Mesenchymal stem cell (in vitro differentiated cells and primary cell): ENCODE measurements around the gene AFDN.

ENCODE experiments used
- DNase-seq: peaks from one replicate; pipeline ENCODE4 v3.0.0-alpha.2; 2013
- H2AFZ ChIP-seq: one replicate; pipeline ENCODE4 v1.6.1; 2013; ENCODE audit warnings: low read depth, mild to moderate bottlenecking, control low read depth, inconsistent platforms, low read length, moderate library complexity
- H2AK5ac ChIP-seq: 2 replicates; pipeline ENCODE4 v1.6.1; 2013; ENCODE audit warnings: low read length, moderate library complexity, mild to moderate bottlenecking, inconsistent platforms; ENCODE audit not compliant: severe bottlenecking
- H2BK120ac ChIP-seq: one replicate; pipeline ENCODE4 v1.6.1; 2013; ENCODE audit warnings: low read depth, mild to moderate bottlenecking, inconsistent platforms, low read length, moderate library complexity
- H2BK12ac ChIP-seq, 2 experiments: one replicate each; pipeline ENCODE4 v1.6.1; 2013; ENCODE audit warnings: inconsistent platforms in 2 of 2, low read length in 2 of 2, mild to moderate bottlenecking in 2 of 2, moderate library complexity in 2 of 2, control low read depth in 1 of 2
- H2BK15ac ChIP-seq: one replicate; pipeline ENCODE4 v1.6.1; 2013; ENCODE audit warnings: mild to moderate bottlenecking, low read depth, inconsistent platforms; ENCODE audit not compliant: poor library complexity, severe bottlenecking
- H2BK5ac ChIP-seq: 2 replicates; pipeline ENCODE4 v1.6.1; 2013; ENCODE audit warnings: low read depth, mild to moderate bottlenecking, low read length, control low read depth, inconsistent platforms; ENCODE audit not compliant: poor library complexity, severe bottlenecking
- H3K14ac ChIP-seq, 2 experiments: one replicate each; pipeline ENCODE4 v1.6.1; 2013; ENCODE audit warnings: inconsistent platforms in 2 of 2, low read length in 2 of 2, control low read depth in 1 of 2, mild to moderate bottlenecking in 1 of 2, moderate library complexity in 1 of 2
- H3K18ac ChIP-seq, 2 experiments: one replicate each; pipeline ENCODE4 v1.6.1; 2013; ENCODE audit warnings: inconsistent platforms in 2 of 2, low read length in 2 of 2, control low read depth in 1 of 2, low read depth in 1 of 2, mild to moderate bottlenecking in 1 of 2
- H3K23ac ChIP-seq, 2 experiments: one replicate each; pipeline ENCODE4 v1.6.1; 2013; ENCODE audit warnings: inconsistent platforms in 2 of 2, low read length in 2 of 2, mild to moderate bottlenecking in 2 of 2, moderate library complexity in 2 of 2, control low read depth in 1 of 2
- H3K27ac ChIP-seq: 2 replicates; pipeline ENCODE4 v1.5.1; 2013; ENCODE audit warnings: mild to moderate bottlenecking, moderate library complexity, low read length, control low read depth, inconsistent platforms; ENCODE audit not compliant: poor library complexity, severe bottlenecking
- H3K27me3 ChIP-seq, 2 experiments: 2 replicates each; pipeline versions ENCODE4 v1.6.1 to v1.7.0; 2013; ENCODE audit warnings: low read length in 2 of 2, mild to moderate bottlenecking in 2 of 2, moderate library complexity in 2 of 2, control low read depth in 1 of 2, inconsistent platforms in 1 of 2; ENCODE audit not compliant: control insufficient read depth in 1 of 2, insufficient read depth in 1 of 2
- H3K36me3 ChIP-seq, 2 experiments: 2 replicates each; pipeline versions ENCODE4 v1.6.1 to v1.7.0; 2013; ENCODE audit warnings: low read length in 2 of 2, control low read depth in 1 of 2, inconsistent platforms in 1 of 2, low read depth in 1 of 2, mild to moderate bottlenecking in 1 of 2; ENCODE audit not compliant: insufficient read depth in 2 of 2, control insufficient read depth in 1 of 2
- H3K4ac ChIP-seq, 2 experiments: one replicate each; pipeline ENCODE4 v1.6.1; 2013; ENCODE audit warnings: inconsistent platforms in 2 of 2, low read length in 2 of 2, mild to moderate bottlenecking in 2 of 2, moderate library complexity in 2 of 2, control low read depth in 1 of 2, low read depth in 1 of 2
- H3K4me1 ChIP-seq: 2 replicates; pipeline ENCODE4 v1.6.1; 2013; ENCODE audit warnings: low read depth, low read length, control low read depth; ENCODE audit not compliant: control insufficient read depth, insufficient read depth
- H3K4me2 ChIP-seq: 2 replicates; pipeline ENCODE4 v1.6.1; 2013; ENCODE audit warnings: low read length, mild to moderate bottlenecking, inconsistent platforms; ENCODE audit not compliant: poor library complexity, severe bottlenecking
- H3K4me3 ChIP-seq, 2 experiments: 2 replicates each; pipeline versions ENCODE4 v1.5.1 to v1.7.0; 2013; ENCODE audit warnings: low read length in 2 of 2, mild to moderate bottlenecking in 2 of 2, control low read depth in 1 of 2, low read depth in 1 of 2; ENCODE audit not compliant: insufficient read depth in 1 of 2
- H3K79me1 ChIP-seq: replicated peaks from 2 replicates; pipeline ENCODE4 v1.6.1; 2013; ENCODE audit warnings: mild to moderate bottlenecking, control low read depth, low read length, inconsistent platforms; ENCODE audit not compliant: poor library complexity, severe bottlenecking
- H3K9ac ChIP-seq: 2 replicates; pipeline ENCODE4 v1.7.0; 2013; ENCODE audit warnings: mild to moderate bottlenecking, low read length, moderate library complexity
- H3K9me3 ChIP-seq: 2 replicates; pipeline ENCODE4 v1.7.0; 2013; ENCODE audit warnings: mild to moderate bottlenecking, low read length; ENCODE audit not compliant: control insufficient read depth
- H4K8ac ChIP-seq: one replicate; pipeline ENCODE4 v1.6.1; 2013; ENCODE audit warnings: inconsistent platforms, mild to moderate bottlenecking, low read length, moderate library complexity
- H4K91ac ChIP-seq: one replicate; pipeline ENCODE4 v1.6.1; 2013; ENCODE audit warnings: mild to moderate bottlenecking, low read length, inconsistent platforms
- WGBS: methylation state at CpG from one replicate; pipeline ENCODE4 v1.1.7; 2013; ENCODE audit warnings: mixed read lengths; 5-methylcytosine and 5-hydroxymethylcytosine counted together

Gene AFDN

DNA sequence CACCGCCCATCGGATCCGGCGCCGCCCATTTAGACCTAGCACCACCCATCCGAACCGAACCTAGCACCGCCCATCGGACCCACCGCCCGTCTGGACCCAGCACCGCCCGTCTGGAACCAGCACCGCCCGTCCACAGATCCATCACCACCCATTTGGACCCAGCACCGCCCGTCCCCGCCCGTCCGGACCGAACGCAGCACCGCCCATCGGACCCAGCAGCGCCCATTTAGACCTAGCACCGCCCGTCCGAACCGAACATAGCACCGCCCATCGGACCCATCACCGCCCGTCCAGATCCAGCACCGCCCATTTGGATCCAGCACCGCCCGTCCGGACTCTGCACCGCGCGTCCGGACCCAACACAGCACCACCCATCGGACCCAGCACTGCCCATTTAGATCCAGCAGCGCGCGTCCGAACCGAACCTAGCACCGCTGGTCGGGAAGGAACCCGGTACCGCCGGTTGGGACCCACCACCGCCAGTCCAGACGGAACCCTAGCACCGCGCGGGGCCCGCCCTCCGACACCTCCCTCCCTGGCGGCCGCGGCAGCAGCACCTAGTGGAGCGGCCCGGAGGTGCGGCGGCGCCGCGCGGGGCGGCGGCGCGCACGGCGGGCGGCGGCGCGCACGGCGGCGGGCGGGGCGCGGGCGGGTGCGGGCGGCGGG lies 348 bp upstream of the AFDN start:
- peak overlapping the region; percentile 92 to 93 for H3K4me3 ChIP-seq
- DNase-seq, result peak; percentile 63
- H3K4me1 ChIP-seq, result peaks cover 10% of the 10 kb centered on the region
- H3K27ac ChIP-seq, result no peak overlapping the region
- peak overlapping the region; percentile 80 for H4K91ac ChIP-seq
- H2BK5ac ChIP-seq, result no peak overlapping the region
- peaks cover 2% of the 10 kb centered on the region for H3K79me1 ChIP-seq
- H2AK5ac ChIP-seq, result no peak overlapping the region
- H3K4ac ChIP-seq, result peak overlapping the region; percentile 72 to 86
- no peaks in the 10 kb centered on the region for H3K27me3 ChIP-seq
- H3K14ac ChIP-seq, result peak overlapping the region in 1 of 2 experiments; percentile 99
- H2BK120ac ChIP-seq, result peak overlapping the region; percentile 73
- peak overlapping the region; percentile 83 for H2AFZ ChIP-seq
- under 1% methylated on average over 41 of the region's 90 CpGs for WGBS
- H4K8ac ChIP-seq, result peak overlapping the region; percentile 97
- peak overlapping the region; percentile 90 for H2BK15ac ChIP-seq
- no peaks in the 10 kb centered on the region for H3K9me3 ChIP-seq
- peak overlapping the region; percentile 79 for H3K9ac ChIP-seq
- H3K36me3 ChIP-seq, result peaks cover 0 to 3% of the 10 kb centered on the region in 2 experiments
- peak overlapping the region; percentile 66 to 96 for H2BK12ac ChIP-seq
- peak overlapping the region; percentile 97 for H3K4me2 ChIP-seq
- H3K18ac ChIP-seq, result peak overlapping the region; percentile 73 to 80
- peak overlapping the region in 1 of 2 experiments; percentile 91 for H3K23ac ChIP-seq

DNA sequence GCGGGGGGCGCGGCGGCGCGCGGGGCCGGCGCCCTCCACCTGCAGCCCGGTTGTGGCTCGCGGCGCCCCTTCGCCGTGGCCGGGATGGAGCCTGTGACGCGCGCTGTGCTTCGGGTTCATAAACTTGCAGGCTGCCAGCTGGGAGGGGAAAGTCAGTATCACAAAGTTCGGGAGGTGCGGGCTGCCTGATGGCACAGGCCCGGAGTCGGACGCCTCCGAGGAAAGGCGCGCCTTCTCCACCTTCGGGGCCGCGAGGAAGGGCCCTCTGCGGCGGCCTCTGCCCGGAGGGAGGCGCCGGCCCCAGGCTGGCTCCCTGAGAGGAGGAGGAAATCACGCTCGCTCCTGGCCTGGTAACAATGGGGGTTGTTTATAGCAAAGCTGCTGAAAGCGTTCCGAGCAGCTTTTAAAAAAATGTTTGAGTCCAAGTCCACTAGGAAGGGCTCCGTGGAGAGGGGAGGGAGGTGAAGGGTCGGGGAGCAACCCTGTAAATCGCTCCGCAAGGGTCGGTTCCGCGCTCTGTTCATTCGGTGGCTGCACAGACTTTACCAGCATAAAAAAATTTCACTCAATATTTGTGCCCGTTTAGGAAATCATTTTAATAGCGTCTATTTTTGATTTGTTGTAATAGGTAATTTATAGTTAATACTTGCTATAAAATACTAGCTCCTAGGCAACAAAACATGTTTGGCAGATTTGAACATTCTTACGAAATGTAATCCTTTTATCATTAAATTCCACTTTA lies 1.0 kb downstream of the AFDN start:
- peak overlapping the region in 1 of 2 experiments; percentile 77 for H2BK12ac ChIP-seq
- peak overlapping the region; percentile 13 to 83 for H3K23ac ChIP-seq
- H3K27ac ChIP-seq, result no peak overlapping the region
- H3K9ac ChIP-seq, result peak overlapping the region; percentile 91
- WGBS, result under 1% methylated on average over 25 of the region's 51 CpGs
- H3K4me2 ChIP-seq, result peak overlapping the region; percentile 90
- H3K4me1 ChIP-seq, result peaks cover 10% of the 10 kb centered on the region
- H2BK5ac ChIP-seq, result no peak overlapping the region
- no peak overlapping the region for H2AK5ac ChIP-seq
- H3K9me3 ChIP-seq, result no peaks in the 10 kb centered on the region
- H2BK15ac ChIP-seq, result peak overlapping the region; percentile 69
- H2AFZ ChIP-seq, result peak overlapping the region; percentile 53
- peak; percentile 62 for DNase-seq
- H4K91ac ChIP-seq, result no peak overlapping the region
- peak overlapping the region; percentile 79 to 85 for H3K18ac ChIP-seq
- no peak overlapping the region for H4K8ac ChIP-seq
- peaks cover 2% of the 10 kb centered on the region for H3K79me1 ChIP-seq
- H3K14ac ChIP-seq, result peak overlapping the region in 1 of 2 experiments; percentile 75
- no peak overlapping the region for H3K4ac ChIP-seq
- H3K36me3 ChIP-seq, result peaks cover 0 to 3% of the 10 kb centered on the region in 2 experiments
- peak overlapping the region; percentile 84 to 93 for H3K4me3 ChIP-seq
- peak overlapping the region; percentile 79 for H2BK120ac ChIP-seq
- H3K27me3 ChIP-seq, result no peaks in the 10 kb centered on the region

DNA sequence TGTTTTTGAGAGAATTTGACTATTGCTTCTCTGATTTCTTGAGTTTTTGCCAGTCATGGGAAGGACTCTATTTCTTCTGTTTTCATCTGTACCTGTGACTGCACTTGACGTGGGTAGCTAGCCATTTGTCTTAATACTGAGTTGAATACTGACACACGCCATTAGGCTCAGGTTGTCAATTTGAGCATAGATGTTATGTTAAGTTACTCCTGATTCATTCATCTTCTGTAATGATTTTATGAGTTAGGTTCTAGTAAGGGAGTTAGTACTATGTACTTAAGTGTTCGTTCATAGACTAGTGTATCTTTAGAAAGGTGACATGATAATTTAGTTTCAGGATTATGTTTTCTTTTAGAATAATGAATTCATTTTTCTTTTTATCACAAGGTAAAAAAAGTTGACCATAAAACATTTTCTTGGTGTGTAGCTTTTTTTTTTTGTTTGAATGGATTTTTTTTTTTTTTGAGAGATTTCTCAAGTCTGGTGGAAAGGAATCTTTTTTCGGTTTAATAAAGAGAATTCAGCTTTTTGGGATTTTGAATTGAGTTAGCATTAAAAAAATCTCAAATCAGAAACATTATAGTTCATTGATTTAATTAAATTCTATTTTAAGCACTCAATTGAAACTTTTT lies 1.7 kb downstream of the AFDN start:
- no peak overlapping the region for H2BK120ac ChIP-seq
- peak overlapping the region; percentile 91 for H3K9ac ChIP-seq
- peaks cover 10% of the 10 kb centered on the region for H3K4me1 ChIP-seq
- peak overlapping the region in 1 of 2 experiments; percentile 84 for H3K4me3 ChIP-seq
- 33% methylated on average over 2 of the region's 4 CpGs for WGBS
- no peaks in the 10 kb centered on the region for H3K9me3 ChIP-seq
- DNase-seq, result no peak
- H2AK5ac ChIP-seq, result no peak overlapping the region
- no peak overlapping the region for H3K23ac ChIP-seq
- H3K27ac ChIP-seq, result no peak overlapping the region
- H2BK15ac ChIP-seq, result no peak overlapping the region
- H3K14ac ChIP-seq, result no peak overlapping the region
- no peak overlapping the region for H2BK5ac ChIP-seq
- H3K4ac ChIP-seq, result no peak overlapping the region
- H4K8ac ChIP-seq, result no peak overlapping the region
- peaks cover 0 to 3% of the 10 kb centered on the region in 2 experiments for H3K36me3 ChIP-seq
- H3K79me1 ChIP-seq, result peaks cover 2% of the 10 kb centered on the region
- no peaks in the 10 kb centered on the region for H3K27me3 ChIP-seq
- no peak overlapping the region for H3K18ac ChIP-seq
- peak overlapping the region; percentile 9 for H3K4me2 ChIP-seq
- H2AFZ ChIP-seq, result no peak overlapping the region
- H2BK12ac ChIP-seq, result no peak overlapping the region
- H4K91ac ChIP-seq, result no peak overlapping the region

DNA sequence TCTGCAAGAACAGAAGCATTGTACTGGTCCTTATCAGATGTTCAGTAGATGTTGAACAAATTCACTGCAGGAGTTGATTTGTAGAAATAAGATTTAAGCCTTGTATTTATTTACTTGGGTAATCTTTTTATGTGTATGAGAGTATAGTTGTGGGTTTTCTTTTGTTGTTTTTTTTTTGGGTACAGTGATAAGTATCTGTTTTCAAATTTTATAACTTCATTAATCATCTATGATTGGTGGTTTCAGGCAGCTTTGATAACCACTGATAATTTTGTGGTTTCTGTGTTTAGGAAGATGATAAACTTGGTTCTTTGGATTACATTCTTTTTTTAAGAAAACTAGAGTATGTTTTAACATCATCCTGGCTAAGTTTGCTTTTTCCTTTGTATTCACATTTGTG lies 2.8 kb downstream of the AFDN start:
- H3K23ac ChIP-seq, result no peak overlapping the region
- H2BK15ac ChIP-seq, result no peak overlapping the region
- no peak for DNase-seq
- no peak overlapping the region for H2AFZ ChIP-seq
- no peak overlapping the region for H2BK12ac ChIP-seq
- H2BK120ac ChIP-seq, result no peak overlapping the region
- H3K79me1 ChIP-seq, result peaks cover 2% of the 10 kb centered on the region
- no peak overlapping the region for H4K8ac ChIP-seq
- H3K4me2 ChIP-seq, result no peak overlapping the region
- no peak overlapping the region for H3K14ac ChIP-seq
- H3K9me3 ChIP-seq, result no peaks in the 10 kb centered on the region
- H2AK5ac ChIP-seq, result no peak overlapping the region
- H3K36me3 ChIP-seq, result peaks cover 0 to 3% of the 10 kb centered on the region in 2 experiments
- no peak overlapping the region for H3K27ac ChIP-seq
- no peak overlapping the region for H3K4me3 ChIP-seq
- no peak overlapping the region for H2BK5ac ChIP-seq
- no peak overlapping the region for H3K9ac ChIP-seq
- no peaks in the 10 kb centered on the region for H3K27me3 ChIP-seq
- peaks cover 10% of the 10 kb centered on the region for H3K4me1 ChIP-seq
- no peak overlapping the region for H4K91ac ChIP-seq
- H3K4ac ChIP-seq, result no peak overlapping the region
- no peak overlapping the region for H3K18ac ChIP-seq
